GM23248 (cell line): ENCODE results near the gene NAP1L5.

Experiments
- EZH2 ChIP-seq: fragments of 200-600 bp; sonication (generic); IDR thresholded peaks from 2 replicates; pipeline ENCODE4 v1.6.1; 2018; ENCODE audit warnings: antibody characterized with exemption, mild to moderate bottlenecking; ENCODE audit not compliant: insufficient read depth, poor library complexity, severe bottlenecking
- EZH2phosphoT487 ChIP-seq: fragments of 200-600 bp; sonication (generic); IDR thresholded peaks from 2 replicates; pipeline ENCODE4 v1.6.1; 2018; ENCODE audit warnings: antibody characterized with exemption, moderate library complexity, mild to moderate bottlenecking, low read depth; ENCODE audit not compliant: insufficient read depth

DNA sequence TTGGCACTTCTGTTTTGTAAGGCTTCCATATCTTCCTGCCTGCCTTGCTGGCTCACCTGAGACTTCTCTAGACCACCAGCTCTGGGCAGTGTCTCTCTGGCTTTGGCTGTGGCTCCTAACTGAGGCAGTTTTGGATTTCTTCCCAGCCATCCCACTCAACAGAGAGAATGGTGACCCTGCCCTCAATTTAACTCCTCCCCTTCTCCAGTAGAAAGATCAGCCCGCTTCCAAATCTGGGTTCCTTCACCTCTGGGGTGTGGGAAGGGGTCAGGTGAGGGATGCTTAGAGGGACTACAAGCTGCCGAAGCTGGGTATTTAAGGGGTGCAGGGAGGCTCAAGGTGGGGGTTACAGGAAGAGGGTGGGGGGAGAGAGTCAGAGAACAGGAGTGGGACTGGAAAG, 23.7 kb downstream of the NAP1L5 start:
- TF ChIP-seq EZH2 = no peak
- no peak for TF ChIP-seq EZH2phosphoT487
